ENCODE measurements around the gene FASN. TPM values are rescaled to one million over a fixed set of nuclear protein-coding genes. Genes with fewer than 3 reads are reported as not detected.
A peak's percentile ranks its signal among the peaks of the same experiment; 100 is the strongest.
"Not testable (repeated sequence)": the region's sequence is repeated elsewhere in the genome, so short reads cannot be mapped to it uniquely, and the experiment has no call there.

The FASN gene
- polyA plus RNA-seq, 5 donors = 17.0 to 71.5 (median 22.6) TPM

GRCh38 chr17:82045936-82046484 lies 52.0 kb downstream of the FASN start:
- no peak for DNase-seq

GRCh38 chr17:82043507-82043906 lies 54.5 kb downstream of the FASN start:
- no peak for DNase-seq

GRCh38 chr17:82042649-82043048 lies 55.4 kb downstream of the FASN start:
- no peak for DNase-seq

- DNase-seq = no peak
These were observed 56.8 kb downstream of the FASN start for GRCh38 chr17:82041144-82041814.

- no peak for DNase-seq
These were observed 58.2 kb downstream of the FASN start for GRCh38 chr17:82039695-82040299.

- DNase-seq = not testable (repeated sequence)
These were observed 59.1 kb downstream of the FASN start for GRCh38 chr17:82038796-82039409.

GRCh38 chr17:82037889-82038195 lies 60.2 kb downstream of the FASN start:
- DNase-seq = no peak

GRCh38 chr17:82037092-82037888 lies 60.7 kb downstream of the FASN start, which contains the start of gene DCXR:
DCXR (minus strand) TSS chr17:82037697; CDS start chr17:82037682, 15 bp downstream.
- DNase-seq = peak; percentile 94 to 96

- no peak for DNase-seq
These were observed 61.4 kb downstream of the FASN start for GRCh38 chr17:82036634-82037091.

- no peak for DNase-seq
These were observed 61.9 kb downstream of the FASN start for GRCh38 chr17:82035956-82036633.

GRCh38 chr17:82035488-82035887 lies 62.5 kb downstream of the FASN start:
- no peak for DNase-seq

- DNase-seq = no peak
These were observed 63.5 kb downstream of the FASN start for GRCh38 chr17:82034371-82035011.

GRCh38 chr17:82033359-82034085 lies 64.5 kb downstream of the FASN start:
- DNase-seq = no peak

GRCh38 chr17:82031885-82032627 lies 66.0 kb downstream of the FASN start:
- DNase-seq = no peak

- DNase-seq = no peak
These were observed 66.6 kb downstream of the FASN start, which contains the start of gene RAC3 for GRCh38 chr17:82031303-82031884. RAC3 (plus strand) TSS chr17:82031678; CDS start chr17:82031762, 84 bp downstream.

- peak in 1 of 2 donors; percentile 73 for DNase-seq
These were observed 67.3 kb downstream of the FASN start for GRCh38 chr17:82030470-82031302.

GRCh38 chr17:82029990-82030469 lies 68.0 kb downstream of the FASN start:
- no peak for DNase-seq

GRCh38 chr17:82029391-82029790 lies 68.6 kb downstream of the FASN start:
- no peak for DNase-seq
